Parathyroid adenoma (tissue), 2 donors: ENCODE measurements around the gene TPX2.

Experiments
- H2AFZ ChIP-seq: fragments of 300-600 bp; sonication (generic); one replicate; pipeline ENCODE4 v1.7.0; 2017; ENCODE audit warnings: antibody characterized with exemption, mild to moderate bottlenecking
- H3K27ac ChIP-seq: fragments of 300-600 bp; sonication (generic); one replicate; pipeline ENCODE4 v1.7.0; 2017
- H3K27me3 ChIP-seq: fragments of 300-600 bp; sonication (generic); one replicate; pipeline ENCODE4 v1.7.0; 2017; ENCODE audit warnings: low read length; ENCODE audit not compliant: control insufficient read depth, insufficient read depth
- H3K36me3 ChIP-seq: fragments of 300-600 bp; sonication (generic); one replicate; pipeline ENCODE4 v1.7.0; 2017; ENCODE audit warnings: low read length; ENCODE audit not compliant: control insufficient read depth, insufficient read depth
- H3K4me1 ChIP-seq: fragments of 300-600 bp; sonication (generic); one replicate; pipeline ENCODE4 v1.7.0; 2017; ENCODE audit warnings: control low read depth
- H3K4me2 ChIP-seq: fragments of 300-600 bp; sonication (generic); one replicate; pipeline ENCODE4 v1.7.0; 2017; ENCODE audit warnings: low read length
- H3K4me3 ChIP-seq: fragments of 300-600 bp; sonication (generic); one replicate; pipeline ENCODE4 v1.7.0; 2017; ENCODE audit warnings: low read depth, low read length
- H3K79me2 ChIP-seq: fragments of 300-600 bp; sonication (generic); one replicate; pipeline ENCODE4 v1.7.0; 2017; ENCODE audit warnings: control low read depth
- H3K9ac ChIP-seq: fragments of 300-600 bp; sonication (generic); one replicate; pipeline ENCODE4 v1.7.0; 2017; ENCODE audit warnings: mild to moderate bottlenecking
- H3K9me3 ChIP-seq: fragments of 300-600 bp; sonication (generic); one replicate; pipeline ENCODE4 v1.7.0; 2017; ENCODE audit warnings: low read length; ENCODE audit not compliant: control insufficient read depth
- CTCF ChIP-seq: fragments of 300-600 bp; sonication (generic); IDR thresholded peaks from one replicate; pipeline ENCODE4 v1.7.0; 2017; ENCODE audit warnings: antibody characterized with exemption, mild to moderate bottlenecking
- donor health status: primary hyperparathyroidism.

The TPX2 gene

GRCh38 chr20:31704225-31705119, 34.6 kb upstream of the TPX2 start:
- H3K4me2 ChIP-seq, result no peak overlapping the region
- H3K36me3 ChIP-seq, result no peaks in the 10 kb centered on the region
- peaks cover 54% of the 10 kb centered on the region for H3K79me2 ChIP-seq
- H3K27me3 ChIP-seq, result no peaks in the 10 kb centered on the region
- no peak overlapping the region for H3K9ac ChIP-seq
- no peak for TF ChIP-seq CTCF
- H2AFZ ChIP-seq, result no peak overlapping the region
- peaks cover 21% of the 10 kb centered on the region for H3K4me1 ChIP-seq
- no peak overlapping the region for H3K27ac ChIP-seq
- H3K9me3 ChIP-seq, result no peaks in the 10 kb centered on the region
- no peak overlapping the region for H3K4me3 ChIP-seq

- no peaks in the 10 kb centered on the region for H3K9me3 ChIP-seq
- no peaks in the 10 kb centered on the region for H3K36me3 ChIP-seq
- TF ChIP-seq CTCF, result no peak
- H3K27ac ChIP-seq, result no peak overlapping the region
- peaks cover 19% of the 10 kb centered on the region for H3K4me1 ChIP-seq
- no peak overlapping the region for H3K4me2 ChIP-seq
- H3K4me3 ChIP-seq, result no peak overlapping the region
- H3K27me3 ChIP-seq, result no peaks in the 10 kb centered on the region
- no peak overlapping the region for H2AFZ ChIP-seq
- peaks cover 51% of the 10 kb centered on the region for H3K79me2 ChIP-seq
- H3K9ac ChIP-seq, result no peak overlapping the region
Measured at GRCh38 chr20:31705191-31705590, 33.9 kb upstream of the TPX2 start.

- H3K79me2 ChIP-seq, result peaks cover 48% of the 10 kb centered on the region
- H3K9ac ChIP-seq, result no peak overlapping the region
- no peak overlapping the region for H3K4me3 ChIP-seq
- H2AFZ ChIP-seq, result no peak overlapping the region
- no peak overlapping the region for H3K27ac ChIP-seq
- no peaks in the 10 kb centered on the region for H3K27me3 ChIP-seq
- H3K9me3 ChIP-seq, result no peaks in the 10 kb centered on the region
- no peak overlapping the region for H3K4me2 ChIP-seq
- H3K36me3 ChIP-seq, result no peaks in the 10 kb centered on the region
- TF ChIP-seq CTCF, result no peak
- H3K4me1 ChIP-seq, result peaks cover 24% of the 10 kb centered on the region
Measured at GRCh38 chr20:31705598-31706597, 33.2 kb upstream of the TPX2 start.

- H3K36me3 ChIP-seq, result no peaks in the 10 kb centered on the region
- H3K79me2 ChIP-seq, result peaks cover 46% of the 10 kb centered on the region
- no peak overlapping the region for H2AFZ ChIP-seq
- no peak overlapping the region for H3K9ac ChIP-seq
- no peaks in the 10 kb centered on the region for H3K27me3 ChIP-seq
- no peak overlapping the region for H3K27ac ChIP-seq
- H3K4me3 ChIP-seq, result no peak overlapping the region
- no peak overlapping the region for H3K4me2 ChIP-seq
- TF ChIP-seq CTCF, result no peak
- no peaks in the 10 kb centered on the region for H3K9me3 ChIP-seq
- peaks cover 33% of the 10 kb centered on the region for H3K4me1 ChIP-seq
Measured at GRCh38 chr20:31706607-31707257, 32.4 kb upstream of the TPX2 start.
